Cardiac muscle cell (in vitro differentiated cells and primary cell): ENCODE results near the gene ZNF469. TPM values are rescaled to one million over a fixed set of nuclear protein-coding genes. Genes with fewer than 3 reads are reported as not detected.

Source experiments
- DNase-seq, 2 donors: peaks; one replicate each; pipeline versions ENCODE4 v3.0.0 to v3.0.0-alpha.2; 2010 to 2017; ENCODE audit warnings: low read depth in 1 of 2, low spot score in 1 of 2
- H3K27ac ChIP-seq: fragments of 200-600 bp; sonication (generic); 2 replicates; pipeline ENCODE4 v1.5.1; 2016
- H3K27me3 ChIP-seq: fragments of 200-600 bp; sonication (generic); 2 replicates; pipeline ENCODE4 v1.6.0; 2016; ENCODE audit warnings: control low read depth
- H3K36me3 ChIP-seq: fragments of 200-600 bp; sonication (generic); 2 replicates; pipeline ENCODE4 v1.5.1; 2016; ENCODE audit warnings: control low read depth
- H3K4me1 ChIP-seq: fragments of 200-600 bp; sonication (generic); 2 replicates; pipeline ENCODE4 v1.8.1; 2017; ENCODE audit warnings: low read depth, mild to moderate bottlenecking, mixed run types
- H3K4me3 ChIP-seq: fragments of 200-600 bp; sonication (generic); 2 replicates; pipeline ENCODE4 v1.5.1; 2016; ENCODE audit warnings: mild to moderate bottlenecking
- H3K9me3 ChIP-seq: fragments of 200-600 bp; sonication (generic); 2 replicates; pipeline ENCODE4 v1.5.1; 2017; ENCODE audit warnings: low read depth, mild to moderate bottlenecking, control low read depth
- CTCF ChIP-seq: IDR thresholded peaks from 2 replicates; pipeline ENCODE4 v1.5.1; 2012; ENCODE audit warnings: low read depth, mild to moderate bottlenecking, low read length
- polyA plus RNA-seq: library from polyadenylated mRNA; unstranded; fragments of >200 nt; fragmentation: Nextera tagmentation; extraction: Ambion mirVana; gene quantifications from 2 replicates; pipeline ENCODE4 v1.2.1, GENCODE V29; 2016
- total RNA-seq: library from RNA; depleted of rRNA; stranded (reverse); fragments of >200 nt; gene quantifications from 2 replicates; pipeline ENCODE4 v1.2.3, GENCODE V29; 2016

ZNF469 gene
- total and polyA plus RNA-seq, 2 experiments from 2014 or later: 0.09 to 0.24 TPM

- TF ChIP-seq CTCF: no peak
- Histone ChIP-seq H3K27me3 (peaks cover 16% of the 10 kb centered on the region), H3K9me3 (no peaks in the 10 kb centered on the region), H3K36me3 (no peaks in the 10 kb centered on the region), H3K27ac (no peak overlapping the region), H3K4me1 (no peaks in the 10 kb centered on the region), H3K4me3 (no peak overlapping the region)
- DNase-seq: no peak
These were observed 46.0 kb downstream of the ZNF469 start for GRCh38 chr16:88428616-88429386.

GRCh38 chr16:88429387-88430184 is 46.8 kb downstream of the ZNF469 start:
- Histone ChIP-seq H3K27me3 (peaks cover 16% of the 10 kb centered on the region), H3K9me3 (no peaks in the 10 kb centered on the region), H3K27ac (no peak overlapping the region), H3K4me3 (no peak overlapping the region), H3K4me1 (no peaks in the 10 kb centered on the region), H3K36me3 (no peaks in the 10 kb centered on the region)
- DNase-seq: no peak
- TF ChIP-seq CTCF: no peak

- H3K4me1 ChIP-seq: no peaks in the 10 kb centered on the region
- DNase-seq: no peak
- peaks cover 16% of the 10 kb centered on the region for H3K27me3 ChIP-seq
- H3K4me3 ChIP-seq: no peak overlapping the region
- no peaks in the 10 kb centered on the region for H3K36me3 ChIP-seq
- H3K9me3 ChIP-seq: no peaks in the 10 kb centered on the region
- no peak for TF ChIP-seq CTCF
- H3K27ac ChIP-seq: no peak overlapping the region
These were observed 47.4 kb downstream of the ZNF469 start for GRCh38 chr16:88430185-88430523.

- Histone ChIP-seq H3K4me1 (no peaks in the 10 kb centered on the region), H3K36me3 (no peaks in the 10 kb centered on the region), H3K4me3 (no peak overlapping the region), H3K9me3 (no peaks in the 10 kb centered on the region), H3K27me3 (peaks cover 16% of the 10 kb centered on the region), H3K27ac (no peak overlapping the region)
- TF ChIP-seq CTCF: no peak
- peak in 1 of 2 donors; percentile 42 for DNase-seq
These were observed 48.0 kb downstream of the ZNF469 start for GRCh38 chr16:88430524-88431446.

GRCh38 chr16:88431651-88432050 is 48.9 kb downstream of the ZNF469 start:
- Histone ChIP-seq H3K4me1 (no peaks in the 10 kb centered on the region), H3K4me3 (no peak overlapping the region), H3K27ac (no peak overlapping the region), H3K36me3 (no peaks in the 10 kb centered on the region), H3K9me3 (no peaks in the 10 kb centered on the region), H3K27me3 (peaks cover 16% of the 10 kb centered on the region)
- no peak for DNase-seq
- TF ChIP-seq CTCF: no peak
